Esophagus mucosa (tissue), 1 donor: Measurements from ENCODE around the gene IPCEF1. TPM values are rescaled to one million over a fixed set of nuclear protein-coding genes. Genes with fewer than 3 reads are reported as not detected.
"Not testable (repeated sequence)": the region's sequence is repeated elsewhere in the genome, so short reads cannot be mapped to it uniquely, and the experiment has no call there.

Source experiments
- ATAC-seq: fragments of 200-7000 bp; cut with Tn5 transposase; one replicate; pipeline ENCODE4 v1.9.1; 2020
- total RNA-seq: library from RNA; stranded (reverse); gene quantifications from one replicate; pipeline ENCODE4 v1.2.4, GENCODE V29; 2023
- donor health status: DM: yes; HTN: yes; CAD: no.

IPCEF1 gene
- total RNA-seq, 1 donor from 2014 or later: 1.8 TPM

- ATAC-seq: peak; percentile 81
Measured at GRCh38 chr6:154243793-154244750, 112.5 kb downstream of the IPCEF1 start.

- peak; percentile 68 for ATAC-seq
Measured at GRCh38 chr6:154242617-154243357, 113.8 kb downstream of the IPCEF1 start.

- no peak for ATAC-seq
Measured at GRCh38 chr6:154241581-154241980, 115.0 kb downstream of the IPCEF1 start.

- ATAC-seq: not testable (repeated sequence)
Measured at GRCh38 chr6:154241061-154241460, 115.5 kb downstream of the IPCEF1 start.

GRCh38 chr6:154239392-154239791 lies 117.2 kb downstream of the IPCEF1 start:
- ATAC-seq: peak; percentile 89

- no peak for ATAC-seq
Measured at GRCh38 chr6:154238831-154239230, 117.8 kb downstream of the IPCEF1 start.

GRCh38 chr6:154236646-154237301 lies 119.8 kb downstream of the IPCEF1 start:
- ATAC-seq: no peak

- no peak for ATAC-seq
Measured at GRCh38 chr6:154234019-154234772, 122.4 kb downstream of the IPCEF1 start.

- no peak for ATAC-seq
Measured at GRCh38 chr6:154233383-154233782, 123.2 kb downstream of the IPCEF1 start.

GRCh38 chr6:154232013-154232910 lies 124.3 kb downstream of the IPCEF1 start:
- peak; percentile 88 for ATAC-seq

- ATAC-seq: no peak
Measured at GRCh38 chr6:154230910-154231595, 125.5 kb downstream of the IPCEF1 start.

GRCh38 chr6:154230393-154230792 lies 126.2 kb downstream of the IPCEF1 start:
- no peak for ATAC-seq

- ATAC-seq: no peak
Measured at GRCh38 chr6:154229786-154230185, 126.8 kb downstream of the IPCEF1 start.

- no peak for ATAC-seq
Measured at GRCh38 chr6:154228521-154228905, 128.1 kb downstream of the IPCEF1 start.

GRCh38 chr6:154227862-154228520 lies 128.6 kb downstream of the IPCEF1 start:
- ATAC-seq: no peak

GRCh38 chr6:154226461-154226860 lies 130.1 kb downstream of the IPCEF1 start:
- no peak for ATAC-seq

- ATAC-seq: no peak
Measured at GRCh38 chr6:154223296-154223695, 133.3 kb downstream of the IPCEF1 start.

- no peak for ATAC-seq
Measured at GRCh38 chr6:154222716-154223115, 133.9 kb downstream of the IPCEF1 start.

GRCh38 chr6:154219250-154219649 lies 137.4 kb downstream of the IPCEF1 start:
- no peak for ATAC-seq

- ATAC-seq: no peak
Measured at GRCh38 chr6:154218787-154219186, 137.8 kb downstream of the IPCEF1 start.
